ENCODE data around the gene SLC25A24.

DNA sequence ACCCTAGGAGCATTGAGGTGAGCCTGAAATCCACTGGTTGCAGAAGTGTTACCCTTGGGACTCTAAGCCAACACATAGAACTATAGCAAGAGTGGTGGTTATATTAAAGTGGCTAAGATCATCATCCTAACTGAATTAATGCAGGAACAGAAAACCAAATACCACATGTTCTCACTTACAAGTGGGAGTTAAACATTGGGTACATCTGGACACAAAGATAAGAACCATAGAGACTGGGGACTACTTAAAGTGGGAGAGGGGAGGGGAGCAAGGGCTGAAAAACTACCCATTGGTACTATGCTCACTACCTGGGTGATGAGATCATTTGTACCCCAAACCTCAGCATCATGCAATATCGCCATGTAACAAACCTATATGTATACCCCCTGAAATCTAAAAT lies 100.0 kb downstream of the SLC25A24 start:
- TF ChIP-seq, protein P1, sequence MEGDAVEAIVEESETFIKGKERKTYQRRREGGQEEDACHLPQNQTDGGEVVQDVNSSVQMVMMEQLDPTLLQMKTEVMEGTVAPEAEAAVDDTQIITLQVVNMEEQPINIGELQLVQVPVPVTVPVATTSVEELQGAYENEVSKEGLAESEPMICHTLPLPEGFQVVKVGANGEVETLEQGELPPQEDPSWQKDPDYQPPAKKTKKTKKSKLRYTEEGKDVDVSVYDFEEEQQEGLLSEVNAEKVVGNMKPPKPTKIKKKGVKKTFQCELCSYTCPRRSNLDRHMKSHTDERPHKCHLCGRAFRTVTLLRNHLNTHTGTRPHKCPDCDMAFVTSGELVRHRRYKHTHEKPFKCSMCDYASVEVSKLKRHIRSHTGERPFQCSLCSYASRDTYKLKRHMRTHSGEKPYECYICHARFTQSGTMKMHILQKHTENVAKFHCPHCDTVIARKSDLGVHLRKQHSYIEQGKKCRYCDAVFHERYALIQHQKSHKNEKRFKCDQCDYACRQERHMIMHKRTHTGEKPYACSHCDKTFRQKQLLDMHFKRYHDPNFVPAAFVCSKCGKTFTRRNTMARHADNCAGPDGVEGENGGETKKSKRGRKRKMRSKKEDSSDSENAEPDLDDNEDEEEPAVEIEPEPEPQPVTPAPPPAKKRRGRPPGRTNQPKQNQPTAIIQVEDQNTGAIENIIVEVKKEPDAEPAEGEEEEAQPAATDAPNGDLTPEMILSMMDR (IDR thresholded peaks at IDR 0.05): no peak
- TF ChIP-seq POLR2A (IDR thresholded peaks at IDR 0.05): no peak
